C4-2B (cell line): ENCODE measurements around the gene SFSWAP.
"Not testable (repeated sequence)": the region's sequence is repeated elsewhere in the genome, so short reads cannot be mapped to it uniquely, and the experiment has no call there.

Source experiments
- H3K27ac ChIP-seq: fragments of 450-650 bp; 2 replicates; pipeline ENCODE4 v1.5.1; 2017
- ZFX ChIP-seq: fragments of 450-650 bp; IDR thresholded peaks from 2 replicates; pipeline ENCODE4 v1.6.1; 2017
- TF ChIP-seq, protein P1 (sequence below): fragments of 450-650 bp; conservative IDR thresholded peaks from 2 replicates; pipeline ENCODE4 v1.5.1; 2017; ENCODE audit warnings: mild to moderate bottlenecking

SFSWAP gene

DNA sequence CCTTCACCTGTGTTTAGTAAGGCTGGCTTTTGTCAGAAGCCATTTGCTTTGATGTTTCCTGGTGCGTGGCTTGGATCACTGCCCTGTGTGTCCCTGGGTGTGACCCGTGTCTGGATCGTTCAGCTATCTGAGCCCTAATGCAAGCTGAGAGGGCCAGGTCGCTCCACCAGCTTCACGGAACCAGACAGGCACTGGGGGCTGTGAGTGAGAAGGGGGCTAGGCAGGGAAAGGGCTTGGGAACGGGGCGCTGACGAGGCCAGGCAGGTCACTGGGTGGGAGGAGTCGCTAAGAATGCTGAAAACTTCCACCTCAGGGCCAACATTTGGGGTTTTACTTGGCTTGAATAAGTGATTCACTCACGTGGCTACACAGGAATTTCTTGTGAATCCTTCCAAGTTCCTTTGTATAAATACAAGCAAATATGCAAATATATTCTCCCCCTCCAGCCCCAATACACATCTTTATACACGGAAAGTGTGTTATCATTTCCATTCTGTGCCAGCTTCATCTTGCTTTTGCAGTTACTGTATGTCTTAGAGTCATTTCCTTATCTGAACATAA lies 93.2 kb downstream of the SFSWAP start:
- TF ChIP-seq, protein P1, sequence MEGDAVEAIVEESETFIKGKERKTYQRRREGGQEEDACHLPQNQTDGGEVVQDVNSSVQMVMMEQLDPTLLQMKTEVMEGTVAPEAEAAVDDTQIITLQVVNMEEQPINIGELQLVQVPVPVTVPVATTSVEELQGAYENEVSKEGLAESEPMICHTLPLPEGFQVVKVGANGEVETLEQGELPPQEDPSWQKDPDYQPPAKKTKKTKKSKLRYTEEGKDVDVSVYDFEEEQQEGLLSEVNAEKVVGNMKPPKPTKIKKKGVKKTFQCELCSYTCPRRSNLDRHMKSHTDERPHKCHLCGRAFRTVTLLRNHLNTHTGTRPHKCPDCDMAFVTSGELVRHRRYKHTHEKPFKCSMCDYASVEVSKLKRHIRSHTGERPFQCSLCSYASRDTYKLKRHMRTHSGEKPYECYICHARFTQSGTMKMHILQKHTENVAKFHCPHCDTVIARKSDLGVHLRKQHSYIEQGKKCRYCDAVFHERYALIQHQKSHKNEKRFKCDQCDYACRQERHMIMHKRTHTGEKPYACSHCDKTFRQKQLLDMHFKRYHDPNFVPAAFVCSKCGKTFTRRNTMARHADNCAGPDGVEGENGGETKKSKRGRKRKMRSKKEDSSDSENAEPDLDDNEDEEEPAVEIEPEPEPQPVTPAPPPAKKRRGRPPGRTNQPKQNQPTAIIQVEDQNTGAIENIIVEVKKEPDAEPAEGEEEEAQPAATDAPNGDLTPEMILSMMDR: no peak
- no peak for TF ChIP-seq ZFX
- no peak overlapping the region for H3K27ac ChIP-seq

DNA sequence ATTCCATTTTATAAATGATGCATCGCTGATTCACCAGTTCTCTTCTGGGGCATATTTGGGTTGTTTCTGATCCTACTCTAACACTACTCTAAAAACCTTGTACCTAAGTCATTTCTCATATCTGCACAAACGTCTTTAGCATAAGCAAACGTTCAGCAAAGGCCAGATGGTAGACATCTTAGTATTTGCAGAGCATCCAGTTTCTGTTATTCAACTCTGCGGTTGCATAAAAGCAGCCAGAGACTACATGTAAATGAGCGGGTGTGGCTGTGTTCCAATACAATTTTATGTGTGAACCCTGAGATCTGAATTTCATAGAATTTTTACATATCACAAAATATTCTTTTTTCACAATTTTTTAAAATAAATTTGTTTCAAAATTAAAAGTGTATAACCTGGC lies 94.5 kb downstream of the SFSWAP start:
- TF ChIP-seq ZFX: no peak
- TF ChIP-seq, protein P1: no peak
- no peak overlapping the region for H3K27ac ChIP-seq

DNA sequence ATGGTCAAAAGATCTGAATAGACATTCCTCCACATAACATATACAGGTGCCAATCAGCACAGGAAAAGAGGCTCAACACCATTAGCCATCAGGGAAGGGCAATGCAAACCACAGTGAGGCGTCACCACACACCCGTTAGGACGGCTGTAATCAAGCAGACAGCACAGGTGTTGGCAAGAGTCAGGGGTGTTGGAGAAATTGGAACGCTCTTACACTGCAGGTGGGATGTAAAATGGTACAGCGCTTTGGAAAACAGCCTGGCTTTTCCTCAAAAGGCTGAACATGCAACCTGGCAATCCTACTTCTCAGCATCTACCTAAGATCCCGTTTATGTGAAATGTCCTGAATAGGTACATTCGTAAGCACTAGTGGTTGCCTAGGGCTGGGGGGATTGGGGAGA lies 95.8 kb downstream of the SFSWAP start:
- H3K27ac ChIP-seq: no peak overlapping the region
- TF ChIP-seq, protein P1: no peak
- TF ChIP-seq ZFX: no peak

DNA sequence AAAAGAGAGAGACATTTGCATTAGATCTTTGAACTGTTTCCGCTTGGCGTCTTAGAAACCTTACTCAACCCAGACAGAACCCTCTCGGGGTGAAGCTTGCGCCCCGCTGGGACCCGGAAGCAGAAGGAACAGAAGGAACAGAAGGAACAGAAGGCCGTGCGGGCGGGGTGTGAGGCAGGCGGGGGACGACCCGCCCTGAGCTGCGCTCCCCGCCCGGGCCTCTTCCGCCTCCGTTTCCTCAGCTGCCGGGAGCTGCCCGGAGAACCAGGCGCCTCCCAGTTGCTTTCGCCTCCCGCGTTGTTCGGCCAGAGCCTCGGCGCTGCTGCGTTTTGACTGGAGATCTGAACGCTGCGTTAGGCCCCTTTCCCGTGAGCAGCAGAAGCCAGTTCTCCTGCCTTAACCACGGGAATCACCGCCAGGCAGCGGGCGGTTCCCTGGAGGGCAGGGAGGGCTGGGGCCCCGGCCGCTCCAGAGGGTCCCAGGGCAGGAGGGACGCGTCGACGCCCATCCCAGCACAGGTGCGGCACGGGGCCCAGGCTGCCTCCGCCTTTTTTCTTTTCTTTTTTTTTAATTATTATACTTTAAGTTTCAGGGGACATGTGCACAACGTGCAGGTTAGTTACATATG lies 98.0 kb downstream of the SFSWAP start:
- no peak overlapping the region for H3K27ac ChIP-seq
- TF ChIP-seq, protein P1: no peak
- no peak for TF ChIP-seq ZFX

DNA sequence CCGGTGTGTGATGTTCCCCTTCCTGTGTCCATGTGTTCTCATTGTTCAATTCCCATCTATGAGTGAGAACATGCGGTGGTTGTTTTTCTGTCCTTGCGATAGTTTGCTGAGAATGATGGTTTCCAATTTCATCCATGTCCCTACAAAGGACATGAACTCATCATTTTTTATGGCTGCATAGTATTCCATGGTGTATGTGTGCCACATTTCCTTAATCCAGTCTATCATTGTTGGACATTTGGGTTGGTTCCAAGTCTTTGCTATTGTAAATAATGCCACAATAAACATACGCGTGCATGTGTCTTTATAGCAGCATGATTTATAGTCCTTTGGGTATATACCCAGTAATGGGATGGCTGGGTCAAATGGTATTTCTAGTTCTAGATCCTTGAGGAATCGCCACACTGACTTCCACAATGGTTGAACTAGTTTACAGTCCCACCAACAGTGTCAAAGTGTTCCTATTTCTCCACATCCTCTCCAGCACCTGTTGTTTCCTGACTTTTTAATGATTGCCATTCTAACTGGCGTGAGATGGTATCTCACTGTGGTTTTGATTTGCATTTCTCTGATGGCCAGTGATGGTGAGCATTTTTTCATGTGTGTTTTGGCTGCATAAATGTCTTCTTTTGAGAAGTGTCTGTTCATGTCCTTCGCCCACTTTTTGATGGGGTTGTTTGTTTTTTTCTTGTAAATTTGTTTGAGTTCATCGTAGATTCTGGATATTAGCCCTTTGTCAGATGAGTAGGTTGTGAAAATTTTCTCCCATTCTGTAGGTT lies 98.8 kb downstream of the SFSWAP start:
- H3K27ac ChIP-seq: not testable (repeated sequence)

DNA sequence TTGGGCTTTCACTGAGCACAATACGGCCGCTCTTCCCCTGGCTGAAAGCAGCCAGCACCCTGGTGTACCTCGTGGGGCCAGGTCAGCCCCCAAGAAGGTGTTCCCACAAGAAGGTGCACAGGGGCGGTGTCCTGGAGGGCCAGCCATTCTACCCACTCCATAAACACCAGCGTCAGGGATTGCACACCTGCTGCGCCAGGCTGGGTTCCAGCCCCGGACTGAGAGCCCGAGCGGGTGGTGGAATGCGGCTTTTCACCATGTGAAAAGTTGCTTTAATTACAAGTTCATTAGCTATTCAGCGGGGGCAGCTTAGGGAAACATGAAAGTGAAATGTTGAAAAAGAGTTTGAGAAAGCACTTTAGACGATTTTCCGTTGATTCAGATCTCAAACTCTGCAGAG lies 99.8 kb downstream of the SFSWAP start:
- TF ChIP-seq, protein P1: no peak
- TF ChIP-seq ZFX: no peak

DNA sequence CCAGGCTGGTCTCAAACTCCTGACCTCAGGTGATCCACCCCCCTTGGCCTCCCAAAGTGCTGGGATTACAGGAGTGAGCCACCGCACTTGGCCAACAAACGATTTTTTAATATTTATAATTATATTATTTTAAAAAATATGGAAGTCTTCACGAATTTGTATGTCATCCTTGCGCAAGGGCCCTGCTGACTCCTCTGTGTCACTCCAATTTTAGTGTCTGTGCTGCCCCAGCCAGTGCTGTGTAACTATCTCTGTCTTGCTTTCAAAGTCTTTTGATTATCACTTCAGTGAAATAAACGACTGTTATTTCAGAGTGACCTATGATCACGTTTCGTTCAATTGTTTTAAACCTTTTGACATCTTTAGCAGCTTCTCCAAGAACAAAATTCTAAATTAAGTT lies 104.2 kb downstream of the SFSWAP start:
- no peak overlapping the region for H3K27ac ChIP-seq
- TF ChIP-seq, protein P1: no peak
- TF ChIP-seq ZFX: no peak

More for the DNA sequence above, 99.8 kb downstream of the SFSWAP start:
- H3K27ac ChIP-seq: no peak overlapping the region
